GM12891 (cell line): ENCODE measurements around the gene F2R.

Experiments used
- DNase-seq: peaks from one replicate; pipeline ENCODE4 v3.0.0; 2011; ENCODE audit warnings: low spot score; ENCODE audit not compliant: insufficient read length
- FAIRE-seq: peaks from 2 replicates; lab custom pipeline; 2011; peaks lifted over from hg19 to GRCh38; lab: Jason Lieb, UNC
- PAX5 ChIP-seq: IDR thresholded peaks from 2 replicates; pipeline ENCODE4 v1.6.1; 2011; ENCODE audit warnings: low read length, moderate library complexity, mild to moderate bottlenecking; ENCODE audit not compliant: insufficient read depth, severe bottlenecking
- POLR2A ChIP-seq: IDR thresholded peaks from 2 replicates; pipeline ENCODE4 v1.6.1; 2011; ENCODE audit warnings: low read depth, low read length, control low read depth
- POLR2AphosphoS5 ChIP-seq: IDR thresholded peaks from 2 replicates; pipeline ENCODE4 v1.6.1; 2011; ENCODE audit warnings: low read depth, low read length, control low read depth
- POU2F2 ChIP-seq: IDR thresholded peaks from 2 replicates; pipeline ENCODE4 v1.6.1; 2011; ENCODE audit warnings: low read depth, mild to moderate bottlenecking, control low read depth, low read length, moderate library complexity
- SPI1 ChIP-seq: IDR thresholded peaks from 2 replicates; pipeline ENCODE4 v1.6.1; 2011; ENCODE audit warnings: low read depth, low read length, control low read depth
- TAF1 ChIP-seq: IDR thresholded peaks from 2 replicates; pipeline ENCODE4 v1.6.1; 2011; ENCODE audit warnings: low read depth, low read length, control low read depth

F2R gene

GRCh38 chr5:76697670-76698069 lies 18.3 kb upstream of the F2R start:
- DNase-seq: no peak
- TF ChIP-seq POLR2A: no peak
- no peak for TF ChIP-seq PAX5
- no peak for TF ChIP-seq TAF1
- TF ChIP-seq POLR2AphosphoS5: no peak
- TF ChIP-seq POU2F2: no peak
- no peak for TF ChIP-seq SPI1
- FAIRE-seq: no peak

DNA sequence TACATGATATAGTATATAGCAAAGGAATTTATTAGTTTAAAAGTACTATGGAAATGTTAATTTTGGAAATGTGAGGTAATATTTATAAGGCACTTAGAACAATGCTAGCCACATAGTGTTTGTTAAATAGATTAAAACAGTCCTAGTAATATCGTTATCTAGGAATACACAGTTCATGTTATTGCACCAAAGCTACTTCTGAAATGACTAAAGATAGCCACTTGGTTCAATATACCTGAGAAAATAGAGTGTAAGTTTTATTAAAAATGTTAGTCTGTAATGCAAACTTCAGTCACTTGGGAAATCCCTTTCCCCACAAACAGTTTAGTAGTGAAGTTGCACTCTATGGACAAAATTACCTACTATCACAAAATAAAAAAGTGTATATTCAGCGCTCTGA lies 15.4 kb upstream of the F2R start:
- no peak for TF ChIP-seq POLR2AphosphoS5
- TF ChIP-seq POU2F2: no peak
- TF ChIP-seq TAF1: no peak
- TF ChIP-seq POLR2A: no peak
- no peak for TF ChIP-seq PAX5
- no peak for TF ChIP-seq SPI1
- DNase-seq (no peak), FAIRE-seq (no peak)

GRCh38 chr5:76701298-76701697 lies 14.6 kb upstream of the F2R start:
- DNase-seq (no peak), FAIRE-seq (no peak)
- no peak for TF ChIP-seq PAX5
- TF ChIP-seq POLR2AphosphoS5: no peak
- no peak for TF ChIP-seq POLR2A
- TF ChIP-seq SPI1: no peak
- TF ChIP-seq POU2F2: no peak
- TF ChIP-seq TAF1: no peak

DNA sequence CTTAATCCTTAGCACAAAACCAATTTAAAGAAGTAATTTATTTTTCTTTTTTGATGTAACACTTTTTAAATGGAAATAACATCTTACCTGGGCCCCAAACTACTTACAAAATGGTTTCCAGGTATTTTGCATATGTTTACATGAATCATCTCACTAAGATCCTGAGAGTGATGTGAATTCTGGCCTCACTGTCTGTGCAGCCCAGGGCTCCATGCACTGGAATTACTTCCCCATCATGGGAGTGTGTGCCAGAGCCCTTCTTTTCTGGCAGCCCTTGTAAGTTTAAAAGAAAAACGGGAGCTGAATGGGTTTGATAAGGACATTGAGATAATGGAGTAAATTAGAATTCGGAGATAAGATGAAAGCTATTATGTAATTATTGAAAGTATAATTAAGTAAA lies 12.2 kb upstream of the F2R start:
- DNase-seq (no peak), FAIRE-seq (no peak)
- no peak for TF ChIP-seq TAF1
- no peak for TF ChIP-seq POLR2AphosphoS5

DNA sequence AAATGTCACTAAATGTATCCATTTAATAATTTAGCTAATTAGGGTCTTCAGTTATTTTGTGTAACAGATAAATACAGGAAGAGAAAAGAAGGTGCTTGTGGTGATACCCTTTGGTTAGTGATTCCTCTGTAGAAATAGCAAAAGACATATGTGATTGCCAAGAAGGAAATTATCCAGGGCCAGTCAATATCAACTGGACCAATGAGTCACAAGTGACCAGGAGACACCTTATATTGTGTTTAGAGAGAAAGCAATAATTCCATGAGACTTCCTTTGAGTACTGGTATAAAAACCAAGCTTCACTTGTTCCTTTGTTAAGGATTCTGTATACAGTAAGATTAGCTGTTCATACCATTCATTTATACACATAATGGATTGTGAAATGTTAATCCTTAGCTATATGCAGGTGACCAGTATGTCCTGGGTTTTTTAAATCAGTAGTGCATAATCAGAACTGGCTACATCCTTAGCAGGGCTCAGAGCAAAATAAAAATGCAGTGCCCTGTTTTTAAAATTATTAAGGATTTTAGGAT lies 11.7 kb upstream of the F2R start:
- DNase-seq: no peak
- TF ChIP-seq TAF1 (no peak), POU2F2 (no peak)
- FAIRE-seq: no peak

GRCh38 chr5:76705574-76705973 lies 10.4 kb upstream of the F2R start:
- FAIRE-seq (no peak), DNase-seq (no peak)
- TF ChIP-seq POU2F2 (no peak), POLR2AphosphoS5 (no peak), POLR2A (no peak), PAX5 (no peak), SPI1 (peak; percentile 88)

- no peak for TF ChIP-seq POLR2A
- no peak for TF ChIP-seq PAX5
- no peak for TF ChIP-seq POLR2AphosphoS5
- no peak for TF ChIP-seq SPI1
- no peak for DNase-seq
- no peak for FAIRE-seq
Observed at GRCh38 chr5:76709762-76710161, 6.2 kb upstream of the F2R start.

GRCh38 chr5:76710991-76711390 lies 4.9 kb upstream of the F2R start:
- DNase-seq (no peak), FAIRE-seq (no peak)
- TF ChIP-seq PAX5: no peak
- no peak for TF ChIP-seq POLR2A
- no peak for TF ChIP-seq SPI1
- TF ChIP-seq TAF1: no peak
- no peak for TF ChIP-seq POU2F2
- TF ChIP-seq POLR2AphosphoS5: no peak

DNA sequence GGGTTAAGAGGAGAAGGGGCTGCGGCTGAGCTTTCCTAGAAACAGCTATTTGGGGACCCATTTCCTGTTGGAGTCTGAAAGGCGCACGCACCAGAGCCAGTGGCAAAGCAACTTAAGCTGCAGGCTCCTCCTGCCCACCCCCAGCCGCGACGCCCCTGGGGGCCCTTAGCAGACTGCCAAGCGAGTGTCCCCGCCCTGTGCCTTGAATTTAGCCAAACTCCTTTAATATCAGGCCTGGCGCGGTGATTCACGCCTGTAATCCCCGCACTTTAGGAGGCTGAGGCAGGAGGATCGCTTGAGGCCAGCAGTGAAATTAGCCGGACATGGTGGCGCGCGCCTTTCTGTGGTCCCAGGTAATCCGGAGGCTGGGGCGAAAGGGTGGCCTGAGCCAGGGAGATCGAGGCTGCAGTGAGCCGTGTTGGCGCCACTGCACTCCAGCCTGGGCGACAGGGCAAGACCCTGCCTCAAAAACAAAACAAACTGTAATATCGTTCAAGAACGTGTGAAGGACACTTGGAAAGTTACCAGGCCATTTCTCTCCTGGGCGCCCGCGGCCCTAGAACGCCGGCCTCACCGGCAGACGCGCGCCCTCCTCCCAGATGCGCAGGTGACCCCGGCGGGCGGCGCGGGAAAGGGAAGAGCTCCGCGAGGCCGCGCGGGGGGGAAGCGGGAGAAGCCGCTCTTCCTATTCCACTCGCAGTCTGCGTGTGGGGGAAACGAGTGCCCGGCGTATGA lies 1.0 kb upstream of the F2R start:
- DNase-seq (no peak), FAIRE-seq (no peak)
- no peak for TF ChIP-seq POU2F2

GRCh38 chr5:76715486-76715735 lies 515 bp upstream of the F2R start:
- TF ChIP-seq POU2F2 (no peak), SPI1 (peak; percentile 60)
- no peak for FAIRE-seq
- DNase-seq: no peak

DNA sequence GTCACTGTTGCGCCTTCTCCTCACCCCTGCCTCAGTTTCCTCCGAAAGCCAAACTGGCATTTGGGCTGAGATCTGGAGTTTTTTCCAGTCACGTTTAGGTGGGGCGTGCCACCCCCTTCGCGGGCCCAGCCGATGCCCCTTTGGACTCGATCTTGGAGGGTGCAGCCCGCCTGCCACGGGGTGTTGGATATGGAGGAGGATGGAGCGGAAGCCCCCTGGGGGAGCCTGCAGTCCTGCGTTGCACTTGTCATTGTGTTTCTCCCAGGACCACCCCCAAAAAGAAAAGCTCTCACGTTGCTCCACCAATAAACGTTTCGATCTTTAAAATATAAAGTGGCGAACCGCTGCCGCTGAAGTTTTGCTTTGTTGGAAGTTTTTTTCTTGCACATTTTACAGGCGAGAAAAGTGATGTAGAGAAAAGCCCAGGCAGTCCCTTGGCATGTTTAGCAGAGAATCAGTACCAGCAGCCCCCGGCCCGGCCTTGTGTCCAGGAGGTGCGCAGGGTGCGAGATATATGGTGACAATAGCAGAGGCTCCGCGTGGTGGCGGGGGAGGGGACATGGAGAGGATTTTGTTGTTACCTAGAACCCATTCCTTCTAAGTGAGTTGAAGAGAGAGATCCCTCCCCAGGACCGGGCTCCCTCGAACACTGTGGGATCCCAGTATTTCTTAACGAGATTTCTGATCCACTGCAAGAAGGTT lies 681 bp downstream of the F2R start:
- DNase-seq: no peak
- no peak for TF ChIP-seq POU2F2
- TF ChIP-seq POLR2AphosphoS5: no peak
- no peak for TF ChIP-seq PAX5
- no peak for TF ChIP-seq SPI1
- TF ChIP-seq POLR2A: no peak
- TF ChIP-seq TAF1: no peak
- FAIRE-seq: no peak
